HEK293 (cell line): ENCODE results near the gene ZSWIM1.

Experiments used
- CTCF ChIP-seq: fragments of 450-650 bp; formaldehyde crosslinking; IDR thresholded peaks from 2 replicates; pipeline ENCODE4 v1.5.1; 2016; ENCODE audit warnings: missing biosample characterization, missing genetic modification characterization
- GFI1B ChIP-seq: fragments of 450-650 bp; formaldehyde crosslinking; IDR thresholded peaks from 2 replicates; pipeline ENCODE4 v1.5.1; 2016; ENCODE audit warnings: missing biosample characterization, missing genetic modification characterization
- INSM2 ChIP-seq: fragments of 450-650 bp; formaldehyde crosslinking; IDR thresholded peaks from 2 replicates; pipeline ENCODE4 v1.5.1; 2016; ENCODE audit warnings: missing biosample characterization, missing genetic modification characterization
- KLF9 ChIP-seq: fragments of 450-650 bp; formaldehyde crosslinking; IDR thresholded peaks from 2 replicates; pipeline ENCODE4 v1.5.1; 2016; ENCODE audit warnings: missing biosample characterization, missing genetic modification characterization, low read depth
- RBAK ChIP-seq: fragments of 450-650 bp; formaldehyde crosslinking; IDR thresholded peaks from 2 replicates; pipeline ENCODE4 v1.5.1; 2016; ENCODE audit warnings: missing biosample characterization, missing genetic modification characterization
- SCRT1 ChIP-seq: fragments of 450-650 bp; formaldehyde crosslinking; IDR thresholded peaks from 2 replicates; pipeline ENCODE4 v1.5.1; 2016; ENCODE audit warnings: missing biosample characterization, missing genetic modification characterization, borderline replicate concordance
- YY1 ChIP-seq: fragments of 450-650 bp; formaldehyde crosslinking; IDR thresholded peaks from 2 replicates; pipeline ENCODE4 v1.5.1; 2018; ENCODE audit warnings: missing biosample characterization, missing genetic modification characterization
- ZBTB20 ChIP-seq: fragments of 450-650 bp; formaldehyde crosslinking; IDR thresholded peaks from 2 replicates; pipeline ENCODE4 v1.5.1; 2016; ENCODE audit warnings: missing biosample characterization, missing genetic modification characterization
- ZBTB7A ChIP-seq: fragments of 450-650 bp; formaldehyde crosslinking; IDR thresholded peaks from 2 replicates; pipeline ENCODE4 v1.5.1; 2016; ENCODE audit warnings: low read depth, missing biosample characterization, missing genetic modification characterization
- ZNF202 ChIP-seq: fragments of 450-650 bp; formaldehyde crosslinking; IDR thresholded peaks from 2 replicates; pipeline ENCODE4 v1.5.1; 2016; ENCODE audit warnings: missing biosample characterization, missing genetic modification characterization, borderline replicate concordance
- ZNF274 ChIP-seq, 2 experiments: fragments of 200-500 bp in 1 of 2; fragments of 450-650 bp in 1 of 2; sonication (Bioruptor generic) in 1 of 2; formaldehyde crosslinking in 1 of 2; IDR thresholded peaks; 2 replicates each; pipeline versions ENCODE4 v1.5.1 to v1.6.1; 2014 to 2016; ENCODE audit warnings: borderline replicate concordance in 1 of 2, inconsistent platforms in 1 of 2, low read length in 1 of 2, missing biosample characterization in 1 of 2, missing genetic modification characterization in 1 of 2
- ZNF350 ChIP-seq: fragments of 450-650 bp; formaldehyde crosslinking; IDR thresholded peaks from 2 replicates; pipeline ENCODE4 v1.5.0; 2017; ENCODE audit warnings: missing biosample characterization, mild to moderate bottlenecking, missing genetic modification characterization
- ZNF530 ChIP-seq: fragments of 450-650 bp; formaldehyde crosslinking; IDR thresholded peaks from 2 replicates; pipeline ENCODE4 v1.5.1; 2016; ENCODE audit warnings: low read depth, missing biosample characterization, missing genetic modification characterization

- TF ChIP-seq CTCF (tag by site-specific recombination) (no peak), INSM2 (tag by site-specific recombination) (no peak), ZNF274 (IDR thresholded peaks at IDR 0.05; ENCODE audit: low read length) (no peak), ZNF274 (tag by site-specific recombination; IDR thresholded peaks at IDR 0.05; ENCODE audit: borderline replicate concordance) (no peak), GFI1B (tag by site-specific recombination) (no peak), ZBTB7A (tag by site-specific recombination) (no peak), SCRT1 (tag by site-specific recombination) (no peak), ZNF202 (tag by site-specific recombination) (no peak), KLF9 (tag by site-specific recombination) (no peak), ZBTB20 (tag by site-specific recombination) (no peak), ZNF530 (tag by site-specific recombination) (no peak), YY1 (no peak), ZNF350 (tag by site-specific recombination) (no peak), RBAK (tag by site-specific recombination) (no peak)
Measured at GRCh38 chr20:45850926-45851325, 30.1 kb upstream of the ZSWIM1 start.
